ENCODE results near the gene KIF7.

DNA sequence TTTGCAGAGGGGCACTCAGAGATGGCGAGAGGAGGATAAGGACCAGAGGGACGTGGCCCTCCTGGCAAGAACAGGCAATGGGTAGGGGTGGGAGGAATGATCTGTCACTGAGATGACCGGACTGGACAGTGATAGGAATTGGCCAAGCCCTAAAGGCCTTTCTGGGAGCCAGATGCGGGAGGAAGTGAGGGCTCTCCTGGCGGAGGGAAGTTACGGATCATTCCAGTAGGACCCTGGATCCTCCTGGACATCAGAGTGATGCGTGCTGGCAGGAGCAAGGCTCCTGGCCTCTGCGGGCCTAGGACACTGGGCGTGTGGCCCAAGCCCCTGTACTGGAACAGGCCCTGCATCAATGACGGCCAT, 23.4 kb downstream of the KIF7 start:
- TF ChIP-seq CTCF (IDR thresholded peaks at IDR 0.05), result no peak
- no peak for TF ChIP-seq POLR2AphosphoS5 (IDR thresholded peaks at IDR 0.05)

Measured in stomach (tissue), 4 donors.